HepG2 (cell line): ENCODE results near the gene GRK6. TPM values are rescaled to one million over a fixed set of nuclear protein-coding genes. Genes with fewer than 3 reads are reported as not detected.

Experiments
- BCL6 ChIP-seq: IDR thresholded peaks from 2 replicates; pipeline ENCODE4 v1.6.1; 2016; ENCODE audit warnings: missing genetic modification reagents, missing compliant biosample characterization
- EED ChIP-seq: sonication (generic); formaldehyde crosslinking; IDR thresholded peaks from 2 replicates; pipeline ENCODE4 v1.5.0; 2020; ENCODE audit warnings: mild to moderate bottlenecking, missing genetic modification reagents
- EHMT2 ChIP-seq: fragments of 200-600 bp; sonication (generic); IDR thresholded peaks from 2 replicates; pipeline ENCODE4 v1.7.0; 2017; ENCODE audit warnings: antibody characterized with exemption, low read depth, low read length, borderline replicate concordance
- FOXM1 ChIP-seq: sonication (generic); formaldehyde crosslinking; IDR thresholded peaks from 2 replicates; pipeline ENCODE4 v1.5.0; 2020; ENCODE audit warnings: missing genetic modification reagents
- GATAD2A ChIP-seq: IDR thresholded peaks from 2 replicates; pipeline ENCODE4 v1.6.1; 2016
- HBP1 ChIP-seq: IDR thresholded peaks from 2 replicates; pipeline ENCODE4 v1.6.1; 2016; ENCODE audit warnings: low read depth, control low read depth
- KLF9 ChIP-seq: IDR thresholded peaks from 2 replicates; pipeline ENCODE4 v1.6.1; 2016; ENCODE audit warnings: low read depth
- MTA3 ChIP-seq: sonication (generic); formaldehyde crosslinking; IDR thresholded peaks from 2 replicates; pipeline ENCODE4 v1.4.0; 2020; ENCODE audit warnings: missing genetic modification reagents
- PATZ1 ChIP-seq: sonication (generic); formaldehyde crosslinking; IDR thresholded peaks from 2 replicates; pipeline ENCODE4 v1.4.0; 2020; ENCODE audit warnings: missing genetic modification reagents
- PCBP2 ChIP-seq: fragments of 200-400 bp; formaldehyde crosslinking; optimal IDR thresholded peaks from 2 replicates; pipeline ENCODE3; 2018; ENCODE audit warnings: low read length, low read depth; ENCODE audit not compliant: poor library complexity, severe bottlenecking
- PTBP1 ChIP-seq: fragments of 200-400 bp; formaldehyde crosslinking; IDR thresholded peaks from 2 replicates; pipeline ENCODE4 v1.6.1; 2018; ENCODE audit warnings: low read length, low read depth; ENCODE audit not compliant: poor library complexity, severe bottlenecking
- SAFB2 ChIP-seq: sonication (generic); formaldehyde crosslinking; IDR thresholded peaks from 2 replicates; pipeline ENCODE4 v1.5.1; 2020; ENCODE audit warnings: missing genetic modification reagents, low read depth, mild to moderate bottlenecking, borderline replicate concordance
- SETDB1 ChIP-seq: sonication (generic); formaldehyde crosslinking; IDR thresholded peaks from 2 replicates; pipeline ENCODE4 v1.5.1; 2020; ENCODE audit warnings: missing genetic modification reagents, mild to moderate bottlenecking, borderline replicate concordance
- SIN3B ChIP-seq: fragments of 150-350 bp; IDR thresholded peaks from 2 replicates; pipeline ENCODE4 v1.6.1; 2014; ENCODE audit warnings: low read length
- SRY ChIP-seq: sonication (generic); formaldehyde crosslinking; IDR thresholded peaks from 2 replicates; pipeline ENCODE4 v1.8.0; 2022; ENCODE audit warnings: mild to moderate bottlenecking, missing genetic modification reagents
- TAF1 ChIP-seq: sonication (generic); formaldehyde crosslinking; IDR thresholded peaks from 2 replicates; pipeline ENCODE4 v1.4.0; 2020; ENCODE audit warnings: missing genetic modification reagents
- ZBTB49 ChIP-seq: sonication (generic); formaldehyde crosslinking; IDR thresholded peaks from 2 replicates; pipeline ENCODE4 v1.4.0; 2020; ENCODE audit warnings: missing genetic modification reagents, borderline replicate concordance
- ZNF430 ChIP-seq: sonication (generic); formaldehyde crosslinking; IDR thresholded peaks from 2 replicates; pipeline ENCODE4 v1.9.0; 2021; ENCODE audit warnings: mild to moderate bottlenecking, missing genetic modification reagents
- polyA plus RNA-seq, 8 experiments: library from polyadenylated mRNA; depleted of rRNA in 3 of 8; stranded (reverse) in 7 of 8; unstranded in 1 of 8; fragments of >200 nt; fragmentation: Illumina TruSeq in 4 of 8; extraction: Trizol in 4 of 8; gene quantifications; 2 replicates each; pipeline versions ENCODE4 v1.2.1 to v1.2.3, GENCODE V29; 2011 to 2016; ENCODE audit warnings: low read depth in 4 of 8, missing spikeins in 1 of 8, mixed read lengths in 1 of 8; ENCODE audit not compliant: insufficient read depth in 1 of 8
- total RNA-seq, 5 experiments: library from RNA; depleted of rRNA; stranded (reverse); fragments of >200 nt; fragmentation: Illumina TruSeq; extraction: Trizol; gene quantifications; 2 replicates each; pipeline ENCODE4 v1.2.3, GENCODE V29; 2016; ENCODE audit warnings: low read depth in 1 of 5
- TF ChIP-seq, protein P1 (sequence below): IDR thresholded peaks from 2 replicates; pipeline ENCODE4 v1.6.1; 2016; ENCODE audit warnings: missing biosample characterization, missing genetic modification reagents, low read depth
- TF ChIP-seq, protein P2 (sequence below): sonication (generic); formaldehyde crosslinking; IDR thresholded peaks from 2 replicates; pipeline ENCODE4 v1.4.0; 2020; ENCODE audit warnings: mild to moderate bottlenecking, low read depth, missing genetic modification reagents

The GRK6 gene
- total and polyA plus RNA-seq, 2 of the 13 experiments (the other 11 are each of a cell fraction or from before 2014, with no cell fraction given) = 13.2 to 19.9 TPM

GRCh38 chr5:177455661-177456590, 29.4 kb downstream of the GRK6 start (continued):
- TF ChIP-seq, protein P1, sequence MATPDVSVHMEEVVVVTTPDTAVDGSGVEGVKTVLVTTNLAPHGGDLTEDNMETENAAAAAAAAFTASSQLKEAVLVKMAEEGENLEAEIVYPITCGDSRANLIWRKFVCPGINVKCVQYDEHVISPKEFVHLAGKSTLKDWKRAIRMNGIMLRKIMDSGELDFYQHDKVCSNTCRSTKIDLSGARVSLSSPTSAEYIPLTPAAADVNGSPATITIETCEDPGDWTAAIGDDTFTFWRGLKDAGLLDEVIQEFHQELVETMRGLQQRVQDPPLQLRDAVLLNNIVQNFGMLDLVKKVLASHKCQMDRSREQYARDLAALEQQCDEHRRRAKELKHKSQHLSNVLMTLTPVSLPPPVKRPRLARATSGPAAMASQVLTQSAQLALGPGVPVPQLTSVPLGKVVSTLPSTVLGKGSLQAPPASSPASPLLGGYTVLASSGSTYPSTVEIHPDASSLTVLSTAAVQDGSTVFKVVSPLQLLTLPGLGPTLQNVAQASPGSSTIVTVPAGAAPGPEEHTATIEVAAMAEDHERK (CRISPR knock-in tag) = no peak
- no peak for TF ChIP-seq ZBTB49 (CRISPR knock-in tag)
- TF ChIP-seq ZNF430 (CRISPR knock-in tag) = peak; percentile 52; the same call in 1 of the 2 replicates
- no peak; the same call in none of the 2 replicates for TF ChIP-seq TAF1 (CRISPR knock-in tag)
- no peak for TF ChIP-seq SAFB2 (CRISPR knock-in tag)
- TF ChIP-seq SIN3B = no peak
- TF ChIP-seq, protein P2, sequence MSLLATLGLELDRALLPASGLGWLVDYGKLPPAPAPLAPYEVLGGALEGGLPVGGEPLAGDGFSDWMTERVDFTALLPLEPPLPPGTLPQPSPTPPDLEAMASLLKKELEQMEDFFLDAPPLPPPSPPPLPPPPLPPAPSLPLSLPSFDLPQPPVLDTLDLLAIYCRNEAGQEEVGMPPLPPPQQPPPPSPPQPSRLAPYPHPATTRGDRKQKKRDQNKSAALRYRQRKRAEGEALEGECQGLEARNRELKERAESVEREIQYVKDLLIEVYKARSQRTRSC = no peak
- no peak for TF ChIP-seq PCBP2
- peak; percentile 90 for TF ChIP-seq PATZ1 (CRISPR knock-in tag)
- TF ChIP-seq MTA3 (CRISPR knock-in tag) = no peak
- no peak for TF ChIP-seq HBP1 (CRISPR knock-in tag)
- TF ChIP-seq GATAD2A (CRISPR knock-in tag) = peak; percentile 45; the same call in 1 of the 2 replicates
- TF ChIP-seq KLF9 (CRISPR knock-in tag) = peak; percentile 79; the same call in 1 of the 2 replicates
- no peak for TF ChIP-seq EHMT2
- TF ChIP-seq SETDB1 (CRISPR knock-in tag) = no peak
- no peak for TF ChIP-seq SRY (CRISPR knock-in tag)
- no peak for TF ChIP-seq BCL6 (CRISPR knock-in tag)
- TF ChIP-seq FOXM1 (CRISPR knock-in tag) = no peak
- no peak for TF ChIP-seq EED (CRISPR knock-in tag)
- no peak for TF ChIP-seq PTBP1
